ENCODE data around the gene B3GAT1.

B3GAT1 gene

DNA sequence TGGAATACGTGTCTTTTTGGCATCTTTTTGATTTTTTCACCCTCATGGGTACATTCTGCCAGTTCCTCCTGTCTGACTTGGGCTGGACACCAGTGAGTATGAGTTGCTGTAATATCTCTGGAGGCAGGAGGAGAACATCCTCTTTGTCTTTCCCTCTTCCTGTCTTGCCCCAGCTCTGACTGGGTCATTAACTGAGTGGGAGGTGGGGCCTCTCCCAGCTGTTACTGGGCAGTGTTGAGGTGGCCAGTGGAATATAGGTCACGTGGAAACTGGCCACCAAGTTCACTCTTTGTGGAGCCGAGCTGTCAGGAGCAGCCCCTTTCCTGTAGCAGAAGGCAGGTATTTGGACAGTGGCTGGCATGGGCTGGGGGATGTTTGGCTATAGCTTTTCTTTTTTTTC is 78.1 kb downstream of the B3GAT1 start:
- no peak overlapping the region for H3K27ac ChIP-seq
- no peak for TF ChIP-seq CTCF (conservative IDR thresholded peaks at IDR 0.05)

DNA sequence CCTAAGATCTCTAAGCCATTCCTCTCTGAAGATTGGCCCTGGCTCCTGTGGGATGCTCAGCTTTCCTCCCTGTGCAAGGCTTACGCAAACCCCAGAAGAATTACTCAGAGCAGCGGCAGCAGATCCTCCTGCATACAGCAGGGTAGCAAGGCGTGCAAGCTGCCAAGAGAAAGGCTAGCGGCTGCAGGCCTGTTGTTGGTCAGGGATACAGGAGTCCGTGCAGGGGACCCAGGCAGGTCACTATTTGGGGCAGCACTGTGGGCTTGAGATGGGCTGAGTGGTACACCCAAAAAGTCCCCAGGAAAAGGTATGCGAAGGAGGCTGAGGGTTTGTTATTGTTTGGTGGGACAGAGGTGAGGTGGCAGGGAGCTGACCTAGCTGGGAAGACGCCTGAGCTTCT is 78.7 kb downstream of the B3GAT1 start:
- no peak for TF ChIP-seq CTCF (conservative IDR thresholded peaks at IDR 0.05)
- H3K27ac ChIP-seq: no peak overlapping the region

DNA sequence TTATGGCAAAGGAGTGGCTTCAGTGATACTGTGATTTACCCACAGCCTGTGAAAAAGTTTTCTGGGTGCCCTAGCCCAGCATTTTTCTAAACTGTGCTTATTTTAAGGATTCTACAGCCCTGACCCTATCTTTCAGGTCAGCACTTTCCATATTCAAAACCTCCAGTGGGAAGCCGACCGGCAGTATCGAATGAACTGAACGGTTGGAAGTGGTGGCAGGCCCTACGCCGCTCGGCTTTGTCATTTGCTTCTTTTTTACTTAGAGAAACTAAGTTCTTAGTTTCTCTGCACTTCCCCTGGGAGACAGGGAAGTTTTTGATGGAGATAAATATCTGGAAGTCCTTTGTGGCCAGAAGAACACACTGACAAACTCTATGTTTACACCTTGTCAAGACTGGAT is 79.3 kb downstream of the B3GAT1 start:
- TF ChIP-seq CTCF (conservative IDR thresholded peaks at IDR 0.05): no peak
- peak overlapping the region; percentile 69 for H3K27ac ChIP-seq

- TF ChIP-seq CTCF (conservative IDR thresholded peaks at IDR 0.05): peak; percentile 43
- peak overlapping the region; percentile 69 for H3K27ac ChIP-seq
Measured at GRCh38 chr11:134332189-134332631, 79.8 kb downstream of the B3GAT1 start.

DNA sequence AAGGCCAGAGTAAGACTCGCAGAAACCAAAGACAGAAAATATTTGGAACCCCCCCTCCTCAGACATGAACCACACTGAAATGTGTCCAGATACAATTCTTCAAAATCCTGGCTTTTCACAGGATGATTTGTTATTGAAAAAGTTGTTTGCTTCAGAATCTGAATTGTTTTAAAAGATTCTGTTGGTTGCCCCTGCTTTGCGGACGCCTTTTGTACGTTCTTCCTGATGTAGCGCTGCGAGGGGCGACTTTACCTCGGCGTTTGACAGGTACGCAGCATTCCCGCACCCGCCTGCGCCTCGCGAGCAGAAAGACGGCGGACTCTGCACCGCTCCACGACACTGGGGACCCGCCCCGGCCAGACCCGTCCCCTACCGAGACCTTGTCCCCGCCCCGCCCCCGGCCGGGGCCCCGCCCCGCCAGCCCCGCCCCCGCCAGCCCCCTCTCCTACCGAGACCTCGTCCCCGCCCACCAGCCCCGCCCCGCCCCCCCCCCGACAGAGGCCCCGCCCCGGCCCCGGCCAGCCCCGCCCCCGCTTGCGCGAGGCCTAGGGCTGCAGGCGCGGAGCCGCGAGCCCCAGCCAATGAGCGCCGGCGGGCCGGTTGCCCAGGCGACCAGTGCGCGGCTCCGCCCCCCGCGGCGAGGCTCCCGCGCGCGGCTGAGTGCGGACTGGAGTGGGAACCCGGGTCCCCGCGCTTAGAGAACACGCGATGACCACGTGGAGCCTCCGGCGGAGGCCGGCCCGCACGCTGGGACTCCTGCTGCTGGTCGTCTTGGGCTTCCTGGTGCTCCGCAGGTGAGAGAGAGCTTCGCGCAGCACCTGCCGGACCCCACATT is 80.5 kb downstream of the B3GAT1 start, which contains the start of gene GLB1L2:
Gene GLB1L2 (plus strand): TSS at position 635 of the 835 bp plus-strand sequence. CDS start 74 bp downstream, at position 709.
- no peak for TF ChIP-seq CTCF (conservative IDR thresholded peaks at IDR 0.05)
- H3K27ac ChIP-seq: peak within 1 kb of the TSS; percentile 69

GRCh38 chr11:134330611-134331353 is 81.3 kb downstream of the B3GAT1 start:
- H3K27ac ChIP-seq: peak overlapping the region; percentile 58
- no peak for TF ChIP-seq CTCF (conservative IDR thresholded peaks at IDR 0.05)

Data from VCaP (cell line).